Spleen (tissue), 11 donors: Measurements from ENCODE around the gene PTPRN2. TPM values are rescaled to one million over a fixed set of nuclear protein-coding genes. Genes with fewer than 3 reads are reported as not detected.
A peak's percentile ranks its signal among the peaks of the same experiment; 100 is the strongest.

Experiments used
- DNase-seq: peaks from one replicate; pipeline ENCODE4 v3.0.0-alpha.2; 2020
- H3K27ac ChIP-seq, 8 donors: fragments of 200-600 bp; sonication (generic) in 7 of 8; 1 replicate in 4 of 8; 2 replicates in 4 of 8; pipeline versions ENCODE4 v1.5.0 to v1.8.0; 2016 to 2021; ENCODE audit warnings: inconsistent platforms in 4 of 8, mild to moderate bottlenecking in 4 of 8, moderate library complexity in 1 of 8
- H3K27me3 ChIP-seq, 7 donors: fragments of 200-600 bp; sonication (generic) in 6 of 7; replicated peaks in 1 of 7; 1 replicate in 4 of 7; 2 replicates in 3 of 7; pipeline versions ENCODE4 v1.5.0 to v1.8.0; 2016 to 2021; ENCODE audit warnings: inconsistent platforms in 3 of 7, mild to moderate bottlenecking in 1 of 7
- H3K36me3 ChIP-seq, 6 donors: fragments of 200-600 bp; sonication (generic) in 5 of 6; 1 replicate in 4 of 6; 2 replicates in 2 of 6; pipeline versions ENCODE4 v1.5.0 to v1.8.0; 2016 to 2021; ENCODE audit warnings: inconsistent platforms in 2 of 6
- H3K4me1 ChIP-seq, 6 donors: fragments of 200-600 bp; sonication (generic) in 5 of 6; 1 replicate in 3 of 6; 2 replicates in 3 of 6; pipeline versions ENCODE4 v1.5.0 to v1.8.0; 2016 to 2021; ENCODE audit warnings: inconsistent platforms in 3 of 6
- H3K4me3 ChIP-seq, 8 donors: fragments of 200-600 bp; sonication (generic) in 7 of 8; 1 replicate in 4 of 8; 2 replicates in 4 of 8; pipeline versions ENCODE4 v1.5.0 to v1.8.0; 2016 to 2021; ENCODE audit warnings: inconsistent platforms in 4 of 8, mild to moderate bottlenecking in 4 of 8, moderate library complexity in 2 of 8
- H3K9me3 ChIP-seq, 8 donors: fragments of 200-600 bp; sonication (generic) in 7 of 8; 1 replicate in 4 of 8; 2 replicates in 4 of 8; pipeline versions ENCODE4 v1.5.0 to v1.8.0; 2016 to 2021; ENCODE audit warnings: inconsistent platforms in 4 of 8
- CTCF ChIP-seq, 11 experiments: fragments of 200-600 bp in 7 of 11; fragments of 450-650 bp in 4 of 11; sonication (generic) in 4 of 11; IDR thresholded peaks in 8 of 11; conservative IDR thresholded peaks in 3 of 11; 1 replicate in 7 of 11; 2 replicates in 4 of 11; pipeline versions ENCODE4 v1.4.0 to v1.8.0; 2016 to 2021; ENCODE audit warnings: antibody characterized with exemption in 11 of 11, inconsistent platforms in 4 of 11, mild to moderate bottlenecking in 1 of 11
- POLR2A ChIP-seq, 3 donors: fragments of 450-650 bp; IDR thresholded peaks; one replicate each; pipeline ENCODE4 v1.5.1; 2017; ENCODE audit warnings: antibody characterized with exemption in 3 of 3, mild to moderate bottlenecking in 1 of 3
- POLR2AphosphoS5 ChIP-seq, 3 donors: sonication (generic); formaldehyde crosslinking; IDR thresholded peaks; one replicate each; pipeline ENCODE4 v1.5.1; 2017; ENCODE audit warnings: antibody characterized with exemption in 3 of 3
- WGBS, 5 donors: extraction: QIAGEN DNeasy Blood & Tissue Kit in 3 of 5; methylation state at CpG; one replicate each; pipeline versions ENCODE4 v1.1.5 to v1.1.7; 2013 to 2018; 5-methylcytosine and 5-hydroxymethylcytosine counted together
- intact Hi-C: fragments of 100-400 bp; cut with DNase I; formaldehyde crosslinking; loops from one replicate; pipeline ENCODE4 v1.15.0; 2023; ENCODE audit warnings: low total_unique reads
- polyA plus RNA-seq, 3 donors: library from polyadenylated mRNA; stranded (reverse); fragments of 200-250 nt; gene quantifications; one replicate each; pipeline ENCODE4 v1.2.1, GENCODE V29; 2013
- total RNA-seq, 7 donors: library from RNA; depleted of rRNA in 3 of 7; stranded (reverse); fragments of >200 nt in 3 of 7; fragmentation: NEBNext Ultra II Directional in 4 of 7; extraction: Animal tissue kit (Norgen Biotek cat#: 25700) in 4 of 7; gene quantifications; one replicate each; pipeline versions ENCODE4 v1.1.0 to v1.2.1, GENCODE V29; 2016 to 2021
- donor health status: healthy with polysubstance abuse.
- donor health status: DM: no; HTN: no; CAD: no; lungs with moderate emphysema.
- donor health status: DM: no; HTN: no; CAD: no.
- donor health status: Bipolar disorder and iron deficiency.
- donor health status: healthy.
- donor health status: DM: no; HTN: no; CAD: no.
- donor health status: DM: yes; HTN: yes; CAD: no.

PTPRN2 gene
- total and polyA plus RNA-seq, 10 donors = 7.0 to 22.8 (median 16.8) TPM

- no peak overlapping the region for H3K27ac ChIP-seq
- intact Hi-C loops = no loop called here
- TF ChIP-seq POLR2A (IDR thresholded peaks at IDR 0.05) = no peak
- TF ChIP-seq POLR2AphosphoS5 (IDR thresholded peaks at IDR 0.05) = no peak
- no peak for TF ChIP-seq CTCF (IDR thresholded peaks at IDR 0.05 in 8 of 11, conservative IDR thresholded peaks at IDR 0.05 in 3 of 11)
- 75 to 87% (median 78%) methylated on average over 4 to 11 of the region's 11 CpGs for WGBS, 5 donors
- H3K27me3 ChIP-seq = no peaks in the 10 kb centered on the region
- DNase-seq = peak; percentile 59
- no peak overlapping the region for H3K4me3 ChIP-seq
- no peaks in the 10 kb centered on the region for H3K36me3 ChIP-seq
- H3K9me3 ChIP-seq = peaks cover 0 to 79% (median 35%) of the 10 kb centered on the region in 8 donors
- no peaks in the 10 kb centered on the region for H3K4me1 ChIP-seq
These were observed 396.9 kb downstream of the PTPRN2 start for GRCh38 chr7:158190756-158191155.

- H3K9me3 ChIP-seq = peaks cover 0 to 60% (median 19%) of the 10 kb centered on the region in 8 donors
- WGBS, 5 donors = 74 to 98% (median 95%) methylated on average over 3 to 15 of the region's 15 CpGs
- H3K36me3 ChIP-seq = no peaks in the 10 kb centered on the region
- H3K4me1 ChIP-seq = no peaks in the 10 kb centered on the region
- no peak overlapping the region for H3K27ac ChIP-seq
- peak; percentile 51 for DNase-seq
- H3K4me3 ChIP-seq = no peak overlapping the region
- intact Hi-C loops = no loop called here
- H3K27me3 ChIP-seq = no peaks in the 10 kb centered on the region
- no peak for TF ChIP-seq POLR2A (IDR thresholded peaks at IDR 0.05)
- TF ChIP-seq POLR2AphosphoS5 (IDR thresholded peaks at IDR 0.05) = no peak
- no peak for TF ChIP-seq CTCF (IDR thresholded peaks at IDR 0.05 in 8 of 11, conservative IDR thresholded peaks at IDR 0.05 in 3 of 11)
These were observed 398.9 kb downstream of the PTPRN2 start for GRCh38 chr7:158188676-158189075.

- TF ChIP-seq POLR2AphosphoS5 (IDR thresholded peaks at IDR 0.05) (no peak), POLR2A (IDR thresholded peaks at IDR 0.05) (no peak), CTCF (IDR thresholded peaks at IDR 0.05 in 8 of 11, conservative IDR thresholded peaks at IDR 0.05 in 3 of 11) (no peak)
- no peaks in the 10 kb centered on the region for H3K36me3 ChIP-seq
- H3K27me3 ChIP-seq = no peaks in the 10 kb centered on the region
- intact Hi-C loops = no loop called here
- WGBS, 5 donors = 60 to 82% (median 78%) methylated on average over 7 of the region's 7 CpGs
- H3K4me1 ChIP-seq = no peaks in the 10 kb centered on the region
- H3K4me3 ChIP-seq = no peak overlapping the region
- H3K27ac ChIP-seq = no peak overlapping the region
- H3K9me3 ChIP-seq = peaks cover 0 to 60% (median 19%) of the 10 kb centered on the region in 8 donors
- DNase-seq = no peak
These were observed 400.0 kb downstream of the PTPRN2 start for GRCh38 chr7:158187694-158187994.

GRCh38 chr7:158186864-158187693, 400.5 kb downstream of the PTPRN2 start:
- no peak for DNase-seq
- TF ChIP-seq POLR2A (IDR thresholded peaks at IDR 0.05) = no peak
- no peak for TF ChIP-seq CTCF (IDR thresholded peaks at IDR 0.05 in 8 of 11, conservative IDR thresholded peaks at IDR 0.05 in 3 of 11)
- TF ChIP-seq POLR2AphosphoS5 (IDR thresholded peaks at IDR 0.05) = no peak
- 64 to 79% (median 70%) methylated on average over 13 of the region's 13 CpGs for WGBS, 5 donors

More at GRCh38 chr7:158186864-158187693, 400.5 kb downstream of the PTPRN2 start:
- Histone ChIP-seq H3K4me1 (no peaks in the 10 kb centered on the region), H3K9me3 (peaks cover 0 to 59% (median 20%) of the 10 kb centered on the region in 8 donors), H3K27ac (no peak overlapping the region), H3K27me3 (no peaks in the 10 kb centered on the region), H3K4me3 (no peak overlapping the region), H3K36me3 (no peaks in the 10 kb centered on the region)
- intact Hi-C loops = no loop called here
